Measurements from ENCODE around the gene SYCN. TPM values are rescaled to one million over a fixed set of nuclear protein-coding genes. Genes with fewer than 3 reads are reported as not detected.

Gene SYCN
- total RNA-seq (not detected in 2 replicates), polyA plus RNA-seq (not detected in 2 replicates), polyA minus RNA-seq (not detected in 2 replicates), Bru-seq, nascent RNA (not detected), BruChase-seq, experiment 1, labeled RNA remaining after a 6-hour chase (not detected), BruChase-seq, experiment 2, labeled RNA remaining after a 2-hour chase (not detected)
- not detected in 2 replicates for polyA plus RNA-seq (2011; cell fraction: cytosol; rRNA removed)
- polyA plus RNA-seq (2011; cell fraction: nucleus; rRNA removed) = not detected in 2 replicates
- not detected in 2 replicates for polyA plus RNA-seq (2012)
- polyA minus RNA-seq (2011; cell fraction: cytosol; rRNA and poly(A)+ RNA removed) = not detected
- not detected in 2 replicates for polyA minus RNA-seq (2011; cell fraction: nucleus; rRNA and poly(A)+ RNA removed)
- long read RNA-seq = 0 reads

- H3K4me3 ChIP-seq (replicated peaks in 1 of 3; ENCODE audit: insufficient read depth in 1 of 3, low read depth in 1 of 3, low read length in 3 of 3) = no peak within 1 kb of the TSS
- H2AFZ ChIP-seq (ENCODE audit: low read depth, low read length) = no peak within 1 kb of the TSS
- no peaks in the 10 kb centered on the region for H4K20me1 ChIP-seq (replicated peaks; ENCODE audit: control insufficient read depth, extremely low read depth, insufficient read depth, low read length)
- H3K27me3 ChIP-seq (ENCODE audit: control insufficient read depth in 2 of 2, insufficient read depth in 2 of 2, low read length in 2 of 2) = peaks cover 17 to 24% of the 10 kb centered on the region in 2 experiments
- no peak within 1 kb of the TSS for H3K9ac ChIP-seq (replicated peaks; ENCODE audit: extremely low read depth, insufficient read depth, low read length)
- ChIA-PET POLR2A (no interaction called here), CTCF (interaction anchor here (0.6 to 2.9 kb wide), 4 partner anchors 8 to 81 kb away, joined by 3 to 10 read pairs (median 3); no protein-coding TSS in a partner anchor)
- H3K4me1 ChIP-seq (ENCODE audit: control insufficient read depth, extremely low read depth, insufficient read depth, low read length) = no peaks in the 10 kb centered on the region
- no peaks in the 10 kb centered on the region for H3K36me3 ChIP-seq (ENCODE audit: control insufficient read depth in 2 of 2, extremely low read depth in 1 of 2, insufficient read depth in 2 of 2, low read length in 2 of 2)
- TF ChIP-seq FOS (IDR thresholded peaks at IDR 0.05; ENCODE audit: borderline replicate concordance, insufficient read depth, low read length) (no peak), GATA2 (IDR thresholded peaks at IDR 0.05; ENCODE audit: insufficient read depth, insufficient read length, low read depth, low read length) (no peak), POLR2A (IDR thresholded peaks at IDR 0.05; ENCODE audit: low read depth, low read length) (no peak), EZH2 (IDR thresholded peaks at IDR 0.05; ENCODE audit: borderline replicate concordance, low read depth, low read length, severe bottlenecking) (no peak), MAX (IDR thresholded peaks at IDR 0.05; ENCODE audit: insufficient read depth, insufficient read length) (no peak), JUN (IDR thresholded peaks at IDR 0.05; ENCODE audit: borderline replicate concordance, insufficient read depth, insufficient read length, low read depth) (no peak), MYC (IDR thresholded peaks at IDR 0.05; ENCODE audit: low read depth, low read length) (no peak), POLR2AphosphoS5 (IDR thresholded peaks at IDR 0.05; ENCODE audit: insufficient read depth, low read depth, low read length) (no peak), CTCF (IDR thresholded peaks at IDR 0.05; ENCODE audit: extremely low read depth in 1 of 2, insufficient read depth in 1 of 2, low read depth in 1 of 2, low read length in 2 of 2) (no peak)
- no peaks in the 10 kb centered on the region for H3K9me3 ChIP-seq (replicated peaks; ENCODE audit: control insufficient read depth, insufficient read depth, low read length)
- dilution Hi-C loops (cut with MboI; ENCODE audit: extremely low pct_ligation_motif_present, low sequenced_read_pairs) = no loop called here
- no peak within 1 kb of the TSS for H3K27ac ChIP-seq (ENCODE audit: insufficient read depth, low read depth, low read length)
- BruUV-seq (replicated peaks) = no TSS peak
- no peak for FAIRE-seq
- intact Hi-C loops (cut with micrococcal nuclease) = no loop called here
- no peak within 1 kb of the TSS for H3K4me2 ChIP-seq (ENCODE audit: insufficient read depth, low read length)
- DNase-seq (ENCODE audit: low read depth, low spot score) = no peak
- no peaks in the 10 kb centered on the region for H3K9me1 ChIP-seq (replicated peaks; ENCODE audit: control insufficient read depth, extremely low read depth, insufficient read depth, low read length)
- no peaks in the 10 kb centered on the region for H3K79me2 ChIP-seq (ENCODE audit: control insufficient read depth, insufficient read depth, low read length)
Observed at GRCh38 chr19:39203372-39204341, at the start of gene SYCN. SYCN (minus strand) TSS chr19:39204263; CDS start chr19:39204254, 9 bp downstream.
